ENCODE results near the gene TRIP12.
A peak's percentile ranks its signal among the peaks of the same experiment; 100 is the strongest.

GRCh38 chr2:229733611-229734245 lies 188.1 kb downstream of the TRIP12 start:
- TF ChIP-seq POLR2AphosphoS5 (IDR thresholded peaks at IDR 0.05; ENCODE audit: low read depth) = no peak
- peak in 1 of 2 experiments; percentile 43; a peak in 2 of 4 replicates for TF ChIP-seq CTCF (conservative IDR thresholded peaks at IDR 0.05; ENCODE audit: low read depth in 2 of 2)
- TF ChIP-seq EZH2 (IDR thresholded peaks at IDR 0.05; ENCODE audit: low read depth, unreplicated experiment) = no peak
- TF ChIP-seq JUNB (IDR thresholded peaks at IDR 0.05; ENCODE audit: unreplicated experiment) = no peak

All from GM23338 (cell line).